ENCODE data around the gene ZNF80.

DNA sequence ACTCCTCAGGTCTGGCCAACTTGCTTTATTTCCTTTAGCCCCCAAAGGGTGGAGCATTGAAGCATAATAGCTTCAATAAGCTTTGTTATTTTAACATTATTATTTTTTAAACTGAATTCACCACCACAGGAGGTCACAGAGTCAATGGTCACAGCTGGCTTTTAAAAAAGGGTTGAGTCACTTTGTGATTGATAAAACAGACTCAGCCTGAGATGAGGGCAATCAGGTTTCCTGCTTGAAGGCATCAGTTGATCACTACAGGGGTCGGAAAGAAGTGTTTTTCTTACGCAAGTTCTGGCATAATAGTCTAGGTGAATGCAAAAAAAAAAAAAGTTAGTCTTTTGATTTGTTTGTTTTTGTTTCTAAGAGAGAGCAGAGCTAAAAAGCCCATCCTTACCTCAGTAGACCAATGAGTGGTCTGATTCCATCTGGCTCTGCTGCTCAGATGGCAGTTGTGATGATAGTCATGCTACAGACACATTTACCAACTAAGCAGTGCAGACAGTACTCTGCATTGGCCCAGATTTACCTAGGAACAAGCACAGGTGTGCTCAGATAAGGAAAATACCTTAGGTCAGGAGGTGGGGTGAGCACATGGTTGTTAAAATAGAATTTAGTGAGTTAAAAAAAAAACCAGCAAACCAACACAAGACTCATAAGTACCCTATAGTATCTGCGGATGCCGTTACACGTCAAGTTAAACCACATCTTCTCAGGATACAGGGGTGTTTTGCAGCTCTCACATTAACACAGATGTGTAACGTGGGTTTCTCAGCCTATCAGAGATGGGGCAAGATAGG is 22.6 kb downstream of the ZNF80 start:
- TF ChIP-seq, protein P1, sequence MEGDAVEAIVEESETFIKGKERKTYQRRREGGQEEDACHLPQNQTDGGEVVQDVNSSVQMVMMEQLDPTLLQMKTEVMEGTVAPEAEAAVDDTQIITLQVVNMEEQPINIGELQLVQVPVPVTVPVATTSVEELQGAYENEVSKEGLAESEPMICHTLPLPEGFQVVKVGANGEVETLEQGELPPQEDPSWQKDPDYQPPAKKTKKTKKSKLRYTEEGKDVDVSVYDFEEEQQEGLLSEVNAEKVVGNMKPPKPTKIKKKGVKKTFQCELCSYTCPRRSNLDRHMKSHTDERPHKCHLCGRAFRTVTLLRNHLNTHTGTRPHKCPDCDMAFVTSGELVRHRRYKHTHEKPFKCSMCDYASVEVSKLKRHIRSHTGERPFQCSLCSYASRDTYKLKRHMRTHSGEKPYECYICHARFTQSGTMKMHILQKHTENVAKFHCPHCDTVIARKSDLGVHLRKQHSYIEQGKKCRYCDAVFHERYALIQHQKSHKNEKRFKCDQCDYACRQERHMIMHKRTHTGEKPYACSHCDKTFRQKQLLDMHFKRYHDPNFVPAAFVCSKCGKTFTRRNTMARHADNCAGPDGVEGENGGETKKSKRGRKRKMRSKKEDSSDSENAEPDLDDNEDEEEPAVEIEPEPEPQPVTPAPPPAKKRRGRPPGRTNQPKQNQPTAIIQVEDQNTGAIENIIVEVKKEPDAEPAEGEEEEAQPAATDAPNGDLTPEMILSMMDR (IDR thresholded peaks at IDR 0.05) = no peak
- TF ChIP-seq POLR2A (IDR thresholded peaks at IDR 0.05) = no peak

Data from transverse colon (tissue), 3 donors.